OCI-LY7 (cell line): ENCODE results near the gene FOSB. TPM values are rescaled to one million over a fixed set of nuclear protein-coding genes. Genes with fewer than 3 reads are reported as not detected.

ENCODE experiments used
- BruUV-seq: library from RNA; stranded (reverse); fragments of 400-500 nt; replicated peaks from 2 replicates; lab custom pipeline; 2021; lab: Mats Ljungman, UMichigan
- CTCF ChIA-PET: fragments of 300-600 bp; sonication (Branson Sonifier 250); formaldehyde crosslinking; loops from one replicate; lab custom pipeline; 2022; ENCODE audit warnings: antibody characterized with exemption; ENCODE audit not compliant: unreplicated experiment; lab: Charles Lee
- POLR2A ChIA-PET: fragments of 300-600 bp; sonication (Branson Sonifier 250); formaldehyde crosslinking; loops from one replicate; lab custom pipeline; 2022; ENCODE audit warnings: antibody characterized with exemption; lab: Charles Lee
- DNase-seq: peaks from one replicate; pipeline ENCODE4 v3.0.0-alpha.2; 2015; ENCODE audit warnings: low spot score
- H2AFZ ChIP-seq: fragments of 200-600 bp; sonication (generic), shearing (Covaris generic); 2 replicates; pipeline ENCODE4 v1.6.1; 2014; ENCODE audit warnings: mild to moderate bottlenecking, antibody characterized with exemption, low read length, moderate library complexity
- H3K27ac ChIP-seq: fragments of 200-600 bp; sonication (generic); 2 replicates; pipeline ENCODE4 v1.5.1; 2014; ENCODE audit warnings: mixed run types, low read depth, mild to moderate bottlenecking, moderate library complexity, low read length, inconsistent platforms; ENCODE audit not compliant: poor library complexity, severe bottlenecking
- H3K36me3 ChIP-seq: fragments of 200-600 bp; sonication (generic); 2 replicates; pipeline ENCODE4 v1.6.1; 2014; ENCODE audit warnings: mild to moderate bottlenecking, antibody characterized with exemption, low read length, moderate library complexity, mixed read lengths; ENCODE audit not compliant: insufficient read depth
- H3K4me1 ChIP-seq: fragments of 200-600 bp; sonication (generic); 2 replicates; pipeline ENCODE4 v1.5.1; 2014; ENCODE audit warnings: mild to moderate bottlenecking, low read length; ENCODE audit not compliant: insufficient read depth, poor library complexity, severe bottlenecking
- H3K4me2 ChIP-seq: fragments of 200-600 bp; sonication (generic); 2 replicates; pipeline ENCODE4 v1.6.1; 2014; ENCODE audit warnings: mild to moderate bottlenecking, low read length
- H3K4me3 ChIP-seq: fragments of 200-600 bp; sonication (generic); 2 replicates; pipeline ENCODE4 v1.5.1; 2014; ENCODE audit warnings: mild to moderate bottlenecking, low read depth, low read length; ENCODE audit not compliant: poor library complexity, severe bottlenecking
- H3K79me2 ChIP-seq: fragments of 200-600 bp; sonication (generic); 2 replicates; pipeline ENCODE4 v1.6.1; 2016; ENCODE audit warnings: low read depth, mild to moderate bottlenecking, low read length, moderate library complexity, mixed read lengths; ENCODE audit not compliant: insufficient read depth
- H3K9me2 ChIP-seq: fragments of 200-600 bp; sonication (generic); 2 replicates; pipeline ENCODE4 v1.6.1; 2016; ENCODE audit warnings: mild to moderate bottlenecking, low read length, mixed read lengths; ENCODE audit not compliant: insufficient read depth
- H3K9me3 ChIP-seq: fragments of 200-600 bp; sonication (generic); 2 replicates; pipeline ENCODE4 v1.6.1; 2014; ENCODE audit warnings: mild to moderate bottlenecking, mixed run types, low read length, mixed read lengths
- H4K20me1 ChIP-seq: fragments of 200-600 bp; sonication (generic); 2 replicates; pipeline ENCODE4 v1.6.1; 2014; ENCODE audit warnings: mild to moderate bottlenecking, antibody characterized with exemption, low read length, moderate library complexity, mixed read lengths; ENCODE audit not compliant: insufficient read depth
- CTCF ChIP-seq: fragments of 200-600 bp; sonication (generic); conservative IDR thresholded peaks from 2 replicates; pipeline ENCODE4 v1.5.1; 2014; ENCODE audit warnings: mild to moderate bottlenecking, antibody characterized with exemption, low read length, moderate library complexity, mixed read lengths
- EZH2phosphoT487 ChIP-seq: fragments of 200-600 bp; sonication (generic); IDR thresholded peaks from 2 replicates; pipeline ENCODE4 v1.6.1; 2018; ENCODE audit warnings: low read depth, borderline replicate concordance, mild to moderate bottlenecking, mixed run types, antibody characterized with exemption, low read length, moderate library complexity, mixed read lengths
- intact Hi-C: fragments of 100-400 bp; cut with micrococcal nuclease; formaldehyde crosslinking; loops from one replicate; pipeline ENCODE4 v1.10.0; 2022; ENCODE audit not compliant: unreplicated experiment
- total RNA-seq, 2 experiments: library from RNA; depleted of rRNA in 1 of 2; stranded (reverse); fragments of >200 nt in 1 of 2; shearing (Covaris generic) in 1 of 2; gene quantifications; 2 replicates each; pipeline ENCODE4 v1.2.3, GENCODE V29; 2014 to 2022

FOSB gene
- total RNA-seq, 2 experiments from 2014 or later = 2.3 to 2.4 TPM

DNA sequence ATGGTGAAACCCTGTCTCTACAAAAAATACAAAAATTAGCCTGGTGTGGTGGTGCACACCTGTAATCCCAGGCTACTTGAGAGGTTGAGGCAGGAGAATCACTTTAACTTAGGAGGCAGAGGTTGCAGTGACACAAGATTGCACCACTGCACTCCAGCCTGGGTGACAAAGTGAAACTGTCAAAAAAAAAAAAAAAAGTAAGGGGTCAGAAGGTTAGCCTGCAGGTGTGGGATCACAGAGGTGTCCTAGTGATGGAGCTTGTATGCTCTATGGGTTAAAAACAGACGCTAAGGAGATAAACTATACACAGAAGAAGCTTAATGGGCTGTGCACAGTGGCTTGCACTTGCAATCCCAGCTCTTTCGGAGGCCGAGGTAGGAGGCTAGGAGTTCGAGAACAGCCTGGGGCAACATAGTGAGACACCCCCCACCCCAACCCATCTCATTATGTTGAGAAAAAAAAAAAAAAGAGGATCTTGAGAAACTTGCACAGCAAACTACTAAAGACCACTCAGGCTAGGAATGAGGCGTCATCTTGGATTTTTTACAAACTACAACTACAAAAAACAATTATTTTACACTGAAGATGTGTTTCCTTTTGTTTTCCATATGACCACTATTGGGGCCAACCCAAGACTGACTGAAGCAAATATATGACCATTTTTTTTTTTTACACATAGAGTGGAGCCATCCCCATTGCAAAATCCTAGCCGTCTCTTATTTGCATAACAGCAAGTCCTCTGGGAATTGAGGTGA, 7.9 kb downstream of the FOSB start:
- H3K36me3 ChIP-seq = no peaks in the 10 kb centered on the region
- DNase-seq = no peak
- H3K9me3 ChIP-seq = no peaks in the 10 kb centered on the region
- ChIA-PET CTCF (interaction anchor here (1.0 kb wide), 1 partner anchor 36 kb away, joined by 3 read pairs; no protein-coding TSS in a partner anchor), POLR2A (interaction anchor here (0.7 kb wide), 1 partner anchor 29 kb away, joined by 3 read pairs; no protein-coding TSS in a partner anchor)
- no peaks in the 10 kb centered on the region for H3K9me2 ChIP-seq
- peaks cover 30% of the 10 kb centered on the region for H3K4me1 ChIP-seq
- TF ChIP-seq EZH2phosphoT487 = no peak
- TF ChIP-seq CTCF = no peak
- no peaks in the 10 kb centered on the region for H4K20me1 ChIP-seq
- BruUV-seq = no TSS peak
- H3K27ac ChIP-seq = no peak overlapping the region
- no peak overlapping the region for H3K4me3 ChIP-seq
- no peak overlapping the region for H3K4me2 ChIP-seq
- H2AFZ ChIP-seq = no peak overlapping the region
- no peaks in the 10 kb centered on the region; the same call in 1 of the 2 replicates for H3K79me2 ChIP-seq
- intact Hi-C loops = no loop called here

- Histone ChIP-seq H3K9me2 (no peaks in the 10 kb centered on the region), H3K36me3 (no peaks in the 10 kb centered on the region), H3K4me3 (no peak overlapping the region), H3K27ac (no peak overlapping the region), H3K4me2 (no peak overlapping the region), H3K79me2 (no peaks in the 10 kb centered on the region; the same call in 1 of the 2 replicates), H3K9me3 (no peaks in the 10 kb centered on the region), H2AFZ (no peak overlapping the region), H4K20me1 (no peaks in the 10 kb centered on the region), H3K4me1 (peaks cover 29% of the 10 kb centered on the region)
- no TSS peak for BruUV-seq
- no peak for DNase-seq
- intact Hi-C loops = no loop called here
- ChIA-PET POLR2A (interaction anchor here (0.6 to 0.7 kb wide), 2 partner anchors 14 to 29 kb away, joined by 3 read pairs; no protein-coding TSS in a partner anchor), CTCF (interaction anchor here (0.6 to 1.0 kb wide), 2 partner anchors 36 to 37 kb away, joined by 3 read pairs; no protein-coding TSS in a partner anchor)
- TF ChIP-seq CTCF = no peak
- TF ChIP-seq EZH2phosphoT487 = no peak
Measured at GRCh38 chr19:45476304-45476703, 8.5 kb downstream of the FOSB start.

GRCh38 chr19:45477186-45477585, 9.4 kb downstream of the FOSB start:
- H3K4me3 ChIP-seq = peak overlapping the region; percentile 71
- DNase-seq = no peak
- H2AFZ ChIP-seq = peak overlapping the region; percentile 29; the same call in 1 of the 2 replicates
- ChIA-PET POLR2A (interaction anchor here (0.7 to 1.3 kb wide), 2 partner anchors 9 to 25 kb away, joined by 6 read pairs; partner anchors contain the start of gene FOSB), CTCF (no interaction called here)
- H4K20me1 ChIP-seq = no peaks in the 10 kb centered on the region
- H3K4me1 ChIP-seq = peaks cover 29% of the 10 kb centered on the region
- TF ChIP-seq CTCF (no peak), EZH2phosphoT487 (no peak)
- no TSS peak for BruUV-seq
- H3K36me3 ChIP-seq = no peaks in the 10 kb centered on the region
- no peaks in the 10 kb centered on the region for H3K9me3 ChIP-seq
- H3K79me2 ChIP-seq = no peaks in the 10 kb centered on the region; the same call in 1 of the 2 replicates
- H3K27ac ChIP-seq = peak overlapping the region; percentile 83
- no peaks in the 10 kb centered on the region for H3K9me2 ChIP-seq
- peak overlapping the region; percentile 86 for H3K4me2 ChIP-seq
- intact Hi-C loops = no loop called here
